ENCODE measurements around the gene MAP2K6. TPM values are rescaled to one million over a fixed set of nuclear protein-coding genes. Genes with fewer than 3 reads are reported as not detected.

MAP2K6 gene
- total RNA-seq, 1 donor from 2014 or later, result 1.8 TPM

GRCh38 chr17:69451416-69452394 is 37.2 kb downstream of the MAP2K6 start:
- TF ChIP-seq CTCF (conservative IDR thresholded peaks at IDR 0.05; ENCODE audit: low read depth, low read length), result no peak
- no peak for DNase-seq (ENCODE audit: low read depth)

GRCh38 chr17:69452664-69453260 is 38.3 kb downstream of the MAP2K6 start:
- no peak overlapping the region for H3K4me3 ChIP-seq (ENCODE audit: low read depth, low read length)
- TF ChIP-seq CTCF (conservative IDR thresholded peaks at IDR 0.05; ENCODE audit: low read depth, low read length), result no peak
- no peak for DNase-seq (ENCODE audit: low read depth)

More at GRCh38 chr17:69451416-69452394, 37.2 kb downstream of the MAP2K6 start:
- H3K4me3 ChIP-seq (ENCODE audit: low read depth, low read length), result no peak overlapping the region

- DNase-seq (ENCODE audit: low read depth), result no peak
- no peak overlapping the region for H3K4me3 ChIP-seq (ENCODE audit: low read depth, low read length)
- TF ChIP-seq CTCF (conservative IDR thresholded peaks at IDR 0.05; ENCODE audit: low read depth, low read length), result no peak
Measured at GRCh38 chr17:69454051-69454450, 39.6 kb downstream of the MAP2K6 start.

GRCh38 chr17:69455040-69455439 is 40.5 kb downstream of the MAP2K6 start:
- TF ChIP-seq CTCF (conservative IDR thresholded peaks at IDR 0.05; ENCODE audit: low read depth, low read length), result no peak
- no peak for DNase-seq (ENCODE audit: low read depth)
- no peak overlapping the region for H3K4me3 ChIP-seq (ENCODE audit: low read depth, low read length)

GRCh38 chr17:69457603-69458002 is 43.1 kb downstream of the MAP2K6 start:
- TF ChIP-seq CTCF (conservative IDR thresholded peaks at IDR 0.05; ENCODE audit: low read depth, low read length), result no peak
- H3K4me3 ChIP-seq (ENCODE audit: low read depth, low read length), result no peak overlapping the region
- DNase-seq (ENCODE audit: low read depth), result no peak

GRCh38 chr17:69460963-69461922 is 46.7 kb downstream of the MAP2K6 start:
- no peak overlapping the region for H3K4me3 ChIP-seq (ENCODE audit: low read depth, low read length)
- no peak for TF ChIP-seq CTCF (conservative IDR thresholded peaks at IDR 0.05; ENCODE audit: low read depth, low read length)
- no peak for DNase-seq (ENCODE audit: low read depth)

Measured in epithelial cell of proximal tubule (primary cell).